HG03025 (cell line): ENCODE results near the gene PRAMEF20.
"Not testable (repeated sequence)": the region's sequence is repeated elsewhere in the genome, so short reads cannot be mapped to it uniquely, and the experiment has no call there.

Experiments
- ATAC-seq: cut with Tn5 transposase; IDR thresholded peaks from one replicate; pipeline ENCODE4 v1.9.1; 2021; ENCODE audit warnings: mild to moderate bottlenecking, moderate library complexity; ENCODE audit not compliant: unreplicated experiment, low FRiP score

PRAMEF20 gene

DNA sequence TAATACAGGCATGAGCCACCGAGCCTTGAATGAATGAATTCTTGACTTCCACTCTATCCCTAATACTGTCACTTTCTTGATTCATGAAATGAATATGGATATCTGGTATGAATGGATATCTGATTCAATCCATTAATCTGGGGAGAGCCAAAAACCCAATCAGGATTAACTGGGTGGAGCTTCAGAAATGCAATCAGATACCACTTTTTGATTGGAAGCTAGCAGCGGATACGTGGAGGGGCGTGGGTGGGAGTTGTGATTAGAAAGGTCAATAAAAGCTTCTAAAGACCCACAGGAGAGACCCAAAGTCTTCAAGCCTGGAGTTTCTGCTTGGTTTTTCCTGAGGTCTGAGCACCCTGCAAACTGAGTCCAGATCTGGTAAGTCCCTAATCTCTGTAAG lies at the start of gene PRAMEF20:
Gene PRAMEF20, plus strand, starts transcription at position 301 of the 400 bp plus-strand sequence. CDS start 5,905 bp downstream, outside the sequence.
- not testable (repeated sequence) for ATAC-seq

DNA sequence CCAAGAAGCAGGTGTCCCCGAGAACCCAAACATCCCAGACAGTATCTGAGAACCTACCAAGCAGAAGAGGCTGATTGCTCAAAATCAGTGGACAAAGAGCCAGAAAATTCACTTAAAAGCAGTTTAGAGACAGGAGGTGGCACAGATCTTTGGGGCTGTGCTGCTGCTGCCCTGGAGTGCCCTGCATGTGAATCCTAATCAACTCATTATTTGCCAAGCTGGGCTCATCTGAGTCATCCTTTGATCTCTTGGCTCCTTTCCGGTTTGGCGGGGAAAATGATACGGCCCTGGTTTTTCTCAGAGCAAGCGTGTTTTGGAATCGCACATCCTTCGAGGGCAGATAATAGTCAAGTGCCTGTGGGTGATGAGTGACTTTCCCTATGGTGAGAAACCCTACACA lies 47.9 kb upstream of the PRAMEF20 start:
- ATAC-seq = not testable (repeated sequence)

DNA sequence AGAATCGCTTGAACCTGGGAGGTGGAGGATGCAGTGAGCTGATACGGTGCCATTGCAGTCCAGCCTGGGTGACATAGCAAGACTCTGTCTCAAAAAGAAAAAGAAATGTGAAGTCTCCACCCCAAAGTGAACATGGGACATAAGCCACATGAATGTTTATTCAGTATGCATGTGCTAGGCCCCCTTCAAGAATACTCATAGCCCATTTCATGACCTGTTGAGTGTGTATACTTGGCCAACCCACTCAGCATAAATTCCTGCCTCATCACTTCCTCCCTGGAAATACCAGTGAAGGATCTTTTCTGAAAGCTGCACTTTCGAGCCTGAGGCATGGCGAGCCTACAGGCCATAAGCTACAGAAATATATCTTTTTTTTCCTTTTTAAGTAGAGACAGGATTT lies 45.3 kb upstream of the PRAMEF20 start:
- ATAC-seq = not testable (repeated sequence)

DNA sequence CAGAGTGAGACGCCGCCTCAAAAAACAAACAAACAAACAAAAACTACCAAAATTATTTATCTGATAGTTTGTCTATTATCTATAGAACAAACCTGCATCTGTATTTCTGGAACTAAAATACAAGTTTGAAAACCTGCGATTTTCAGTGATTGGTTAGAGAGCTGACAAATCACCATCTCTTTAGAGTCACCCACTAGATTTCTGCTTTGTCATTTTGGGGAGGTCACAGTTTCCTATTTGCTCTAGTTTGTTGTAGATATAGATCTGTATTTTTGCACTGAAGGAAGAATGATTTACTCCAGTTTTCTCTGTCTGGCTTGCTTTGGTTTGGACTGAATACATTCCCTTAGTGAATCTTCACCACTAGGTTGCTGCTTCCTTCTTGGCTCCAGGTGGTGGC lies 43.7 kb upstream of the PRAMEF20 start:
- not testable (repeated sequence) for ATAC-seq

DNA sequence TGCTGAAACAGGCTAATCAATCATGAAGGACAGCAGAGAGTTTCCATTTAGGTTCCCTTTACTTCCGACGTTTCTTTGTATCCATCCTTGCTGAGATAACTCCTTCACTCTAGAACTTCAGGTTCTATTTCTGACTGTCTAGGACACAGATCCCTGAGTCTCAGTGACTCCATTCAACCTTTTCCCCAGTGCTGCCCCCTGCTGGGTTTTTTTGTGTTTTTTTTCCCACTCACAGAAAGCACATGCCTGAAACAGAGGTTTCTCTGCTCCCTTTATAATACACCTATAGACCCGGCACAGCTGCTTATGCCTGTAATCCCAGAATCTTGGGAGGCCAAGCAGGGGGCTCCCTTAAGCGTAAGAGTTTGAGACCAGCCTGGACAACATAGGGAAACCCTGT lies 41.7 kb upstream of the PRAMEF20 start:
- ATAC-seq = not testable (repeated sequence)

DNA sequence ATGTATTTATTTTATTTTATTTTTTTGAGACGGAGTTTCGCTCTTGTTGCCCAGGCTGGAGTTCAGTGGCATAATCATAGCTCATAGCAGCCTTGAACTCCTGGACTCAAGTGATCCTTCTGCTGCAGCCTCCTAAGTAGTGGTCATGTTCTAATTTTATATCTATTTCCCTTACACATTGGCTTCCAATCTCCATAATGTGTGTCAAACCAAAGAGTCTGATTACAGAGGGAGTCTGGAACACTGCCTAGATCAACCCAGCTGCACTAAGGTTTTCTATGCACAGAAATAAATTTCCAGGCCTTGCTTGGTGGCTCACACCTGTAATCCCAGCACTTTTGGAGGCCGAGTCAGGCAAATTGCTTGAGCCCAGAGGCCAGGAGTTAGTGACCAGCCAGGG lies 31.3 kb upstream of the PRAMEF20 start:
- not testable (repeated sequence) for ATAC-seq

DNA sequence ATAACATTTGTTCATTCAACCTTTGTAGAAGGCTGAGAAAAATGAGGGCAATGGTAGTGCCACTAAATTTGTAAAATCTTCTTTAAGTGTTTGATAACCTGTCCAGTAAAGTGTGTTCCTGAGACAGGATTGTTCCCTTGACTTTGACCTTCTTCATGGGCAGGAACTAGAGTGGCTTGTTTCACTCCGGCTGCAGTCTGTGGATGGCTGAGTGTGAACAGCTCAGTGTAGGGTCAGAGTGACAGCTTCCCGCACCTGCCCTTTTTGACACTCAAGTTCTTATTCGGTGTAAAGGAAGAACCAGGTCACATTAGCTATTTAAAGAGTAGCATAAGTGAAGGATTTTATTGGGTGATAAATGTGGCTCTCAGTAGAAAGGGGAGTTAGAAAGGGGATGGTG lies 29.9 kb upstream of the PRAMEF20 start:
- ATAC-seq = not testable (repeated sequence)

DNA sequence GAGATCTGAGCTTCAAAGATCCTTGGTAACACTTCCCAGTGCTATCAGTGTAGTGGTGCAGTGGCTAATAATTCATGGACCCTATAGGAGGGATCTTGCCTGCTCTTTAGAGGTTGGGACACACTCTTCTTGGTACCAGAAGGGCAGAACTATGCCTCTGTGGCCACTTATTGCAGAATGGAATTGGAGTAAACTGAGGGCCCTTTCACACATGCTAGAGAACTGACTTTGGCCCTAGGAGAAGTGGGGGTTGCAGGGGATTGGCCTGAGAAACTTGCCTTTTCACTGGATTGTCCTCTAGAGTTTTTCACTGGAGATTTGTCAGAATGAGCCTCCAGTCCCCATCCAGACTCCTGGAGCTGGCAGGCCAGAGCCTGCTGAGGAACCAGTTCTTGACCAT lies 20.9 kb upstream of the PRAMEF20 start, which contains the start of gene PRAMEF17:
Gene PRAMEF17, plus strand, starts transcription at position 301 of the 400 bp plus-strand sequence. Its CDS starts 26 bp downstream, at position 327.
- ATAC-seq = not testable (repeated sequence)

DNA sequence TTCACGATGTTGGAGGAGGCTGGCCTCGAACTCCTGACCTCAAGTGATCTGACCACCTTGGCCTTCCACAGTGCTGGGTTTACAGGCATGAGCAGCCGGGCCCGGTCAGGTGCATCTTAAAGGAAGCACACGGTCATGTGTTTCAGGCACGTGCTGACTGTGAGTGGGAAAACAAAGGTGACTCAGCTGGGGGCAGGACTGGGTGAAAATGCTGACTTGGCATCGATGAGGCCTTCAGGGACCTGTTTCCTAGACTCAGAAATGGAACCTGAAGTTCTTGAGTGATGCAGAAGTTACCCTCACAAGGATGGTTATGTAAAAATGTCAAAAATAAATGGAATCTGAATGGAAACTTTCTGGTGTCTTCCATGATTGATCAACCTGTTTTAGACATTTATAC lies 17.2 kb upstream of the PRAMEF20 start:
- not testable (repeated sequence) for ATAC-seq

DNA sequence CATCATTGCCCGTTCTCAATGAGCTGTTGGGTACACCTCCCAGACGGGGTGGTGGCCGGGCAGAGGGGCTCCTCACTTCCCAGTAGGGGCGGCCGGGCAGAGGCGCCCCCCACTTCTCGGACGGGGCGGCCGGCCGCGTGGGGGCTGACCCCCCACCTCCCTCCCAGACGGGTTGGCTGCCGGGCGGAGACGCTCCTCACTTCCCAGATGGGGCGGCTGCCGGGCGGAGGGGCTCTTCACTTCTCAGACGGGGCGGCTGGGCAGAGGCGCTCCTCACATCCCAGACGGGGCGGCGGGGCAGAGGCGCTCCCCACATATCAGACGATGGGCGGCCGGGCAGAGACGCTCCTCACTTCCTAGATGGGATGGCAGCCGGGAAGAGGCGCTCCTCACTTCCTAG lies 15.5 kb upstream of the PRAMEF20 start:
- not testable (repeated sequence) for ATAC-seq

DNA sequence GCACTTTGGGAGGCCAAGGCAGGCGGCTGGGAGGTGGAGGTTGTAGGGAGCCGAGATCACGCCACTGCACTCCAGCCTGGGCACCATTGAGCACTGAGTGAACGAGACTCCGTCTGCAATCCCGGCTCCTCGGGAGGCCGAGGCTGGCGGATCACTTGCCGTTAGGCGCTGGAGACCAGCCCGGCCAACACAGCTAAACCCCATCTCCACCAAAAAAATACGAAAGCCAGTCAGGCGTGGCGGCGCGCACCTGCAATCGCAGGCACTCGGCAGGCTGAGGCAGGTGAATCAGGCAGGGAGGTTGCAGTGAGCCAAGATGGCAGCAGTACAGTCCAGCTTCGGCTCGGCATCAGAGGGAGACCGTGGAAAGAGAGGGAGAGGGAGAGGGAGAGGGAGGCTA lies 14.9 kb upstream of the PRAMEF20 start:
- ATAC-seq = not testable (repeated sequence)

DNA sequence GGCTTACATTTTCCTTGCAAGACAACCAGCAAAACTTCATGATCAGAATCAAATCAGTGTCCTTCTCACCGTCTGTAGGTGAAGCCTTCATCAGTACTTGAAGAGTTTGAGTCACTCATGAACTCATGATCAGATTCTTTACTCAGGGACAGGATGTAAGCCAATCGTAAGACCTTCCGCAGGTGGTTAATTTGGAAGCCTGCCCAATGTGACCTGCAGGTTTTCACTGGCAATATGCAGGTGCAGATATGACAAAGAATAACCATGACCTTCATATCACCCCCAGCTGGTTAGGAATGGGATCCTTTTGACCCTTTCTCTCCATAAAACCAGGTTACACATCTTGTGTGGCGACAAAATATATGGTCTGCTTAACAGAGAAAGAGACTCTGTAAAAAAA lies 2.4 kb upstream of the PRAMEF20 start:
- ATAC-seq = no peak

DNA sequence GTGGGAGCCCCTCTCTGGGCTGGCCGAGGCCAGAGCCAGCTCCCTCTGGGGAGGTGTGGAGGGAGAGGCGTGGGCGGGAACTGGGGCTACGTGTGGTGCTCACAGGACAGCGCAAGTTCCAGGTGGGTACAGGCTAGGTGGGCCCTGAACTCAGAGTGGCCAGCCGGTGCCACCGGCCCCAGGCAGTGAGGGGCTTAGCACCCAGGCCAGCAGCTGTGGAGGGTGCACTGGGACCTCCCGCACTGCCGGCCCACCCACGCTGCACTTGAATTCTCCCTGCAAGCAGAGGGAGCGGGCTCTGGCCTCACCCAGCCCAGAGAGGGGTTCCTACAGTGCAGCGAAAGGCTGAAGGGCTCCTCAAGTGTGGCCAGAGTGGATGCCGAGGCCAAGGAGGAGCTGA lies 20.2 kb downstream of the PRAMEF20 start:
- no peak for ATAC-seq

DNA sequence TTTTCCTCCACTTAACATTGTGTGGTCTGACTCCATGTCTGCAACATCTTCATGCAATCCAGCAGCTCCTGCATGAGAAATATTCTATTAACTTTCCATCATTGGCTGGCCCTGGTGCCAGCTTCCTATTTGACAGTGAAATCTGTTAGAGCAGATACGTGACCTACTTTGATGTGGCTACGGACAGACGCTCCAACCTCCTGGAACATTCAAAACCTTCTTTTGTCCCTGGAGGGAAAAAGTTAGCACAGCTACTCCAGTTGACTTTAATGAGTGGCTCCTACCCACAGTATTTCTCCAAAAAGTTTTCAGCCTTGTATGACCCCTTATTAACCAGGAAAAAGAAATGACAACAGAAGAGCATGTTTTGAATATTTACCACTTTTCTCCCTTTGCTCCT lies 22.0 kb downstream of the PRAMEF20 start:
- ATAC-seq = no peak

DNA sequence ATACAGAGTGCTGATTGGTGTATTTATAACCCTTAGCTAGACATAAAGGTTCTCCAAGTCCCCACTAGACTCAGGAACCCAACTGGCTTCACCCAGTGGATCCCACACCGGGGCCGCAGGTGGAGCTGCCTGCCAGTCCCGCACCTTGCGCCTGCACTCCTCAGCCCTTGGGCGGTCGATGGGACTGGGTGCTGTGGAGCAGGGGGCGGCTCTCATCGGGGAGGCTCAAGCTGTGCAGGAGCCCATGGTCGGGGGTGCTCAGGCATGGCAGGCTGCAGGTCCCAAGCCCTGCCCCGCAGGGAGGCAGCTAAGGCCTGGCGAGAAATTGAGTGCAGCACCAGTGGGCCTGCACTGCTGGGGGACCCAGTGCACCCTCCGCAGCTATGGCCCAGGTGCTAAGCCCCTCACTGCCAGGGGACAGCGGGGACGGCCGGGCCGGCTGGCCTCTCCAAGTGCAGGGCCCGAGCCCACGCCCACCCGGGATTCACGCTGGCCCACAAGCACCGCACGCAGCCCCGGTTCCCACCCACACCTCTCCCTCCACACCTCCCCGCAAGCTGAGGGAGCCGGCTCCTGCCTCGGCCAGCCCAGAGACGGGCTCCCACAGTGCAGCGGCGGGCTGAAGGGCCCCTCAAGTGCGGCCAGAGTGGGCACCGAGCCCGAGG lies 23.6 kb downstream of the PRAMEF20 start:
- ATAC-seq = not testable (repeated sequence)

DNA sequence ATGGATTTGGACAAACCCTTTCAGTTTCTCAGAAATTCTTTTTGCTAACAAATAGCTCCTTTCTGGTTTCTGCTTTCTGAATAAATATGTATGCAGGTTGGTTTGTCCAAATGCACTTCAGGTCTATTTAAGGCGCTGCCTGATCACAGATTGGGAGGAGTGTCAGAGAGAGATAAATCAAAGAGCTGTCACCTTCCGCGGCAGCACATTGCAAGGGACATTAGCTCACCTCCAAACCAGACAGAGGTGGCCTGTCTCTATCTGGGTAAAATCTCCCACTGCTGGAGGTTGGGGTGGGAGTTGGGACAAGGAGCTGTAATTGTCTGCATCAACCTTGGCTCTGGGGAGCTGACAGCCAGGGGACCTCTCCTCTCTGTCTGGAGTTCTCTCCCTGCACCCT lies 25.2 kb downstream of the PRAMEF20 start:
- no peak for ATAC-seq

DNA sequence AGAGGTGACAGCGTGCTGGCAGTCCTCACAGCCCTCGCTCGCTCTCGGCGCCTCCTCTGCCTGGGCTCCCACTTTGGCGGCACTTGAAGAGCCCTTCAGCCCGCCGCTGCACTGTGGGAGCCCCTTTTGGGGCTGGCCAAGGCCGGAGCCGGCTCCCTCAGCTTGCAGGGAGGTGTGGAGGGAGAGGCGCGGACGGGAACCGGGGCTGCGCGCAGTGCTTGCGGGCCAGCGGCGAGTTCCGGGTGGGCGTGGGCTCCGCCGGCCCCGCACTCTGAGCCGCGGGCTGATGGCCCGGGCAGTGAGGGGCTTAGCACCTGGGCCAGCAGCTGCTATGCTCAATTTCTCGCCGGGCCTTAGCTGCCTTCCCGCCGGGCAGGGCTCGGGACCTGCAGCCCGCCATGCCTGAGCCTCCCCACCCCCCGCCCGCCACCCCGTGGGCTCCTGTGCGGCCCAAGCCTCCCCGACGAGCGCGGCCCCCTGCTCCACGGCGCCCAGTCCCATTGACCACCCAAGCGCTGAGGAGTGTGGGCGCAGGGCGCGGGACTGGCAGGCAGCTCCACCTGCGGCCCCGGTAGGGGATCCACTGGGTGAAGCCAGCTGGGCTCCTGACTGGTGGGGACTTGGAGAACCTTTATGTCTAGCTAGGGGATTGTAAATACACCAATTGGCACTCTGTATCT lies 29.0 kb downstream of the PRAMEF20 start:
- ATAC-seq = not testable (repeated sequence)

DNA sequence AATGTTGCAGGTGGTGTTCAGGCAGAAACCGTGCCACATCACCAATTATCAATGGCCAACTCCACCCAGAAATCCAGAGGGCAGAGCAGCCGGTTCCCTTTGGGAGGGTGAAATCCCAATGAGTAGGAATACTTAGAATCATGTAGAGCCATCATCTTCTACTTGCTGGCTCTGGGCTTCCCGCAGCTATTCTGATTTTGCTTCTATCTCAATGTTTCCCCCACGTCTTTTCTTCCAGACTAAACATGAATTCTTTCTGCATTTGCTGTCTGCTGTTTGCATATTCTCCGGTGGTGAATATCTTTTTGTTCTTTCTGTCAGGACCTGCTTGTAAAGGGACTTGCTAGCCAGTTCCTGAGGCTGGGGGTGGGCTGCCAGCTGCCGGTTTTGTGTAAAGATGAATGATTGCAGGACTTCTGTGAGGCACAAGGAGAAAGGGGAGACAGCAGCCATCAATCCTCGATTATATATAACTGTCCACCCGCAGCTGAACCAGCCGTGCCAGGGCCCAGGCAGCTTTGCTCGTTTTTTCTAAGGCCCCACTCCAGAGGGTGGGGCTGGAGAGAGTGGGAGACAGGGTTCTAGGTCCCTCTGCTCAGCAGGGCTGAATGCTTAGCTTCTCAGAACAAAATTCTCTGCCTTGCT lies 33.2 kb downstream of the PRAMEF20 start:
- no peak for ATAC-seq

DNA sequence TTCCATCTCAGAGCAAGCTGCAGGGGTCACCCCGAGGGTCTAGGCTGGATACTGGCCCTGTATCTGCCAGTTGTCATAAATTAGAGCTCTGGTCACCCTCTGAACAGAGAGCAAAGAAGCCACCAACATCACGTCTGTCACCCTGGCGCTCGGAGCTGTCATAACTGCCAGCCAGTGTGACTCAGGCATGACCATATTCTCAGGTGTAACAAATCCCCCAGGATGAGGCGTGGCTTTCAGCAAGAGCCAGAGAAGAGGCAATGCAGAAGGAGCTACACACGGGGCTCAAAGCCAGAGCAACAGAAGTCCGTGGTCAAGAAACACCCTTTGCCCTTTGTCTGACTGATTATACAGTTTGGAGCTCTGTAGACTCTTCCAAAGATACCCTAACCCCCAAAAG lies 40.0 kb downstream of the PRAMEF20 start:
- no peak for ATAC-seq

DNA sequence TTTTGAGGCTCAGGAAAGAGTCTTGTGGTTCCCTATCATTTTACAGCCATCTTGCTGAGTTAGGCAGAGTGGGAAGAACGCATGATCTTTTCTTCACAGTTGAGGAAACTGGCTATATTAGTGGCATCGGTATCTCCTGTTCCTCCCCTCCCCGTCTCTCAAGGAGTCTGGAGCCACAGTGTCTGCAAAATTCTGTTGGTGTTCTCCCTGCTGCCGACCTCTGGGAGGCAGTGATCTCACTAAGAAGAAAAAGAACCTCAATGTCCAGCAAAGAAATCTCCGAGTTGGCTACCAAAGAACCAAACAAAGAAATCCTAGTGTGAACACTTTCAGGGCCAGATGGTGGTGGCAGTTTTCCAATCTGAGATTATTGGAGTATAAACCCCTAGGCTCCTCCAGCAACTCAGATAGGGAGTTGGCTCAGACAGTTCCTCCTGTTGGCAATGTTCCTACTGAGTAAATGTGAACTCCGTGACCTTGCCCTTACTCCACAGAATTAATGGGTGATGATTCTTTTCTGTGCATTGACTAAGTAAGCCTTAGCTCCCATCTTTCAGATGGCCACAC lies 41.2 kb downstream of the PRAMEF20 start:
- ATAC-seq = no peak

DNA sequence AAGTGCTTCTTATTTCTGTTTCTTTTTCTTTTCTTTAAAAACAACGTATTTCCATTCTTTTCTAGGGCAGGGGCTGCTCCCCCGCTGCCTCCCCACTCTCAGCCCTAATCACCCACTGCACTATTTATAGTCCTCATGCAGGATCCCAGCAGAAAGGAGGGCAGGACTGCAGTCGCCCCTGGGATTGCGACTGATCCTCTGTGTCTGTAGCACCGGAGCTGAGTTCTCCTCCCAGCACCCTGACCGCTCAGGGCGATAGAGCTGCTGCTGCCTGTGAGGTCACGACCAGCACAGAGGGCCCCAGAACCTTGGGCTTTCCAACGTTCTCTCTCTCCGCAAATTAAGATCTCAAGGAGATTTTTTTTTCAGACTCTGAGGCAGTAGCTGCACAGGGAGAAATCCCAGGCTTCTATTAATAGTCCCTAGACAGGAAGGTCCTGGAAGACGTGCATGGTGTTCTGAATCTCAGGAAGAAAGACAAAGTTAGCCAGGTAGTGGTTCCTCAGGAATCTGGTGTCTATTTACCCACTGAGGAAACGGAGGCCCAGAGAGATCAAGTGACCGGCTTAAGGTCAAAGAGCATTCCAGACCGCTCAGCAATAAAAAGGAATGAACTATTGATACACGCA lies 46.8 kb downstream of the PRAMEF20 start:
- ATAC-seq = no peak
